GM23338 (cell line): ENCODE measurements around the gene UBN1.

Source experiments
- CREB1 ChIP-seq: fragments of 250-450 bp; sonication (Bioruptor Pico); IDR thresholded peaks from 2 replicates; pipeline ENCODE4 v1.5.0; 2020; ENCODE audit warnings: low read depth, mild to moderate bottlenecking, moderate library complexity
- ETS1 ChIP-seq: IDR thresholded peaks from 2 replicates; pipeline ENCODE4 v1.6.1; 2016; ENCODE audit warnings: antibody characterized with exemption
- EZH2 ChIP-seq: fragments of 200-600 bp; sonication (generic); IDR thresholded peaks from one replicate; pipeline ENCODE4 v1.8.0; 2017; ENCODE audit warnings: antibody characterized with exemption, mild to moderate bottlenecking, low read depth; ENCODE audit not compliant: unreplicated experiment
- EZH2phosphoT487 ChIP-seq: fragments of 200-600 bp; sonication (generic); IDR thresholded peaks from one replicate; pipeline ENCODE4 v1.8.1; 2018; ENCODE audit warnings: antibody characterized with exemption; ENCODE audit not compliant: unreplicated experiment
- JUNB ChIP-seq: IDR thresholded peaks from one replicate; pipeline ENCODE4 v1.6.1; 2016; ENCODE audit warnings: antibody characterized with exemption; ENCODE audit not compliant: unreplicated experiment
- NANOG ChIP-seq: IDR thresholded peaks from 2 replicates; pipeline ENCODE4 v1.6.1; 2016; ENCODE audit warnings: antibody characterized with exemption, borderline replicate concordance
- POLR2AphosphoS5 ChIP-seq: IDR thresholded peaks from 2 replicates; pipeline ENCODE4 v1.6.1; 2016; ENCODE audit warnings: antibody characterized with exemption, low read depth
- STAT1 ChIP-seq: IDR thresholded peaks from one replicate; pipeline ENCODE4 v1.6.1; 2016; ENCODE audit warnings: antibody characterized with exemption; ENCODE audit not compliant: unreplicated experiment
- ZNF114 ChIP-seq: fragments of 250-450 bp; sonication (Bioruptor Pico); IDR thresholded peaks from 2 replicates; pipeline ENCODE4 v1.5.0; 2020; ENCODE audit warnings: mild to moderate bottlenecking, moderate library complexity
- ZNF331 ChIP-seq: fragments of 250-450 bp; sonication (Bioruptor Pico); IDR thresholded peaks from 2 replicates; pipeline ENCODE4 v1.5.0; 2020; ENCODE audit warnings: low read depth, mild to moderate bottlenecking, moderate library complexity
- ZNF462 ChIP-seq: fragments of 250-450 bp; sonication (Bioruptor Pico); IDR thresholded peaks from 2 replicates; pipeline ENCODE4 v1.5.0; 2020; ENCODE audit warnings: mild to moderate bottlenecking, moderate library complexity
- TF ChIP-seq, protein P1 (sequence below), 2 experiments: fragments of 200-600 bp in 1 of 2; sonication (generic) in 1 of 2; conservative IDR thresholded peaks; 2 replicates each; pipeline versions ENCODE4 v1.5.1 to v1.6.1; 2016 to 2017; ENCODE audit warnings: antibody characterized with exemption in 2 of 2, low read depth in 2 of 2, mild to moderate bottlenecking in 2 of 2, moderate library complexity in 1 of 2
- TF ChIP-seq, protein P2 (sequence below): IDR thresholded peaks from one replicate; pipeline ENCODE4 v1.6.1; 2018; ENCODE audit warnings: antibody characterized with exemption; ENCODE audit not compliant: unreplicated experiment

DNA sequence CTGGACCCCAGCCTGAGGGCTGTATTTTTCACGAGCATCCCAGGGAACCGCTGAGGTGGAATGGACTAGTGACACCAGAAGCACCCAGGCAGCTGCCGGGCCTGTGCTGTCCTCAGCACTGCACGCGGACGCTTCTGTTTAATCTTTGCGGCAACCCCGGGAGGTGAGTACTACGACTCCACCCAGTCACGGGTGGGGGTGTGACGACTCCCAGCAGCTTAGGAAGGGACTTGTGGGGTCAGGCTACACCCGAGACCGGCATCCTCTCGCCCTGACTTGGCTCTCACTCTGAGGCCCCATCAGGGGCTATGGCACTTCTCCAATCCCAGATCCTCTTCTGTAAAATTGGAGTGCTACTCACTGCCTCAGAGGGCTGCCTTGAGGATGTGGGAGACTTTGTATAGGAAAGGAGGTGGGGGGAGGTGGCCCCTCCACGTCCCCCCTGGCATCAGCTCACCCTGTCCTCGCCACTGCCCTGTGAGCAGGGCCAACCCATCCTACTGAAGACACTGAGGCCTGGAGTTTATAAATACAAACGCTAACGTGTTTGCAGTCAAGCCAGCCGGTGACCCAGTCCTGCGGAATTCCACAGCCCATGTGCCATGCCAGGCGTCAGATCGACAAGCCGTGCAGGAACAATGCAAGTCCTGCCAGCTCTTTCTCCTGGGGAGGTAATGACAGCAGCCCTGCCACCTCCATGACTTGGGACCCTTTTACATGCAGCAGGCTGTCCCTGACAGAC lies 45.3 kb downstream of the UBN1 start:
- TF ChIP-seq, protein P1, sequence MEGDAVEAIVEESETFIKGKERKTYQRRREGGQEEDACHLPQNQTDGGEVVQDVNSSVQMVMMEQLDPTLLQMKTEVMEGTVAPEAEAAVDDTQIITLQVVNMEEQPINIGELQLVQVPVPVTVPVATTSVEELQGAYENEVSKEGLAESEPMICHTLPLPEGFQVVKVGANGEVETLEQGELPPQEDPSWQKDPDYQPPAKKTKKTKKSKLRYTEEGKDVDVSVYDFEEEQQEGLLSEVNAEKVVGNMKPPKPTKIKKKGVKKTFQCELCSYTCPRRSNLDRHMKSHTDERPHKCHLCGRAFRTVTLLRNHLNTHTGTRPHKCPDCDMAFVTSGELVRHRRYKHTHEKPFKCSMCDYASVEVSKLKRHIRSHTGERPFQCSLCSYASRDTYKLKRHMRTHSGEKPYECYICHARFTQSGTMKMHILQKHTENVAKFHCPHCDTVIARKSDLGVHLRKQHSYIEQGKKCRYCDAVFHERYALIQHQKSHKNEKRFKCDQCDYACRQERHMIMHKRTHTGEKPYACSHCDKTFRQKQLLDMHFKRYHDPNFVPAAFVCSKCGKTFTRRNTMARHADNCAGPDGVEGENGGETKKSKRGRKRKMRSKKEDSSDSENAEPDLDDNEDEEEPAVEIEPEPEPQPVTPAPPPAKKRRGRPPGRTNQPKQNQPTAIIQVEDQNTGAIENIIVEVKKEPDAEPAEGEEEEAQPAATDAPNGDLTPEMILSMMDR (conservative IDR thresholded peaks at IDR 0.05; ENCODE audit: low read depth in 2 of 2) = no peak
- no peak for TF ChIP-seq EZH2
- TF ChIP-seq, protein P2, sequence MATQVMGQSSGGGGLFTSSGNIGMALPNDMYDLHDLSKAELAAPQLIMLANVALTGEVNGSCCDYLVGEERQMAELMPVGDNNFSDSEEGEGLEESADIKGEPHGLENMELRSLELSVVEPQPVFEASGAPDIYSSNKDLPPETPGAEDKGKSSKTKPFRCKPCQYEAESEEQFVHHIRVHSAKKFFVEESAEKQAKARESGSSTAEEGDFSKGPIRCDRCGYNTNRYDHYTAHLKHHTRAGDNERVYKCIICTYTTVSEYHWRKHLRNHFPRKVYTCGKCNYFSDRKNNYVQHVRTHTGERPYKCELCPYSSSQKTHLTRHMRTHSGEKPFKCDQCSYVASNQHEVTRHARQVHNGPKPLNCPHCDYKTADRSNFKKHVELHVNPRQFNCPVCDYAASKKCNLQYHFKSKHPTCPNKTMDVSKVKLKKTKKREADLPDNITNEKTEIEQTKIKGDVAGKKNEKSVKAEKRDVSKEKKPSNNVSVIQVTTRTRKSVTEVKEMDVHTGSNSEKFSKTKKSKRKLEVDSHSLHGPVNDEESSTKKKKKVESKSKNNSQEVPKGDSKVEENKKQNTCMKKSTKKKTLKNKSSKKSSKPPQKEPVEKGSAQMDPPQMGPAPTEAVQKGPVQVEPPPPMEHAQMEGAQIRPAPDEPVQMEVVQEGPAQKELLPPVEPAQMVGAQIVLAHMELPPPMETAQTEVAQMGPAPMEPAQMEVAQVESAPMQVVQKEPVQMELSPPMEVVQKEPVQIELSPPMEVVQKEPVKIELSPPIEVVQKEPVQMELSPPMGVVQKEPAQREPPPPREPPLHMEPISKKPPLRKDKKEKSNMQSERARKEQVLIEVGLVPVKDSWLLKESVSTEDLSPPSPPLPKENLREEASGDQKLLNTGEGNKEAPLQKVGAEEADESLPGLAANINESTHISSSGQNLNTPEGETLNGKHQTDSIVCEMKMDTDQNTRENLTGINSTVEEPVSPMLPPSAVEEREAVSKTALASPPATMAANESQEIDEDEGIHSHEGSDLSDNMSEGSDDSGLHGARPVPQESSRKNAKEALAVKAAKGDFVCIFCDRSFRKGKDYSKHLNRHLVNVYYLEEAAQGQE = no peak
- no peak for TF ChIP-seq NANOG
- no peak for TF ChIP-seq JUNB
- no peak for TF ChIP-seq CREB1
- TF ChIP-seq ZNF331 = no peak
- TF ChIP-seq EZH2phosphoT487 = no peak
- no peak for TF ChIP-seq STAT1
- TF ChIP-seq POLR2AphosphoS5 = no peak
- no peak for TF ChIP-seq ZNF114
- no peak for TF ChIP-seq ETS1
- no peak for TF ChIP-seq ZNF462 (CRISPR knock-in tag)
